Upper lobe of left lung (tissue), 4 donors: Measurements from ENCODE around the gene DPPA5.

Source experiments
- CTCF ChIP-seq, 6 experiments: fragments of 450-650 bp in 4 of 6; fragments of 200-600 bp in 2 of 6; sonication (generic) in 2 of 6; IDR thresholded peaks; one replicate each; pipeline ENCODE4 v1.5.1; 2016 to 2019; ENCODE audit warnings: antibody characterized with exemption in 6 of 6
- POLR2A ChIP-seq, 4 donors: fragments of 450-650 bp; IDR thresholded peaks; one replicate each; pipeline ENCODE4 v1.5.1; 2016 to 2017; ENCODE audit warnings: antibody characterized with exemption in 4 of 4, mild to moderate bottlenecking in 2 of 4

- TF ChIP-seq CTCF (IDR thresholded peaks at IDR 0.05), result no peak
- TF ChIP-seq POLR2A (IDR thresholded peaks at IDR 0.05), result no peak
These were observed 28.5 kb upstream of the DPPA5 start for GRCh38 chr6:73382462-73383113.
